GM23248 (cell line): ENCODE results near the gene DYSF.

Source experiments
- EZH2 ChIP-seq: fragments of 200-600 bp; sonication (generic); IDR thresholded peaks from 2 replicates; pipeline ENCODE4 v1.6.1; 2018; ENCODE audit warnings: antibody characterized with exemption, mild to moderate bottlenecking; ENCODE audit not compliant: insufficient read depth, poor library complexity, severe bottlenecking
- EZH2phosphoT487 ChIP-seq: fragments of 200-600 bp; sonication (generic); IDR thresholded peaks from 2 replicates; pipeline ENCODE4 v1.6.1; 2018; ENCODE audit warnings: antibody characterized with exemption, moderate library complexity, mild to moderate bottlenecking, low read depth; ENCODE audit not compliant: insufficient read depth

- TF ChIP-seq EZH2 (no peak), EZH2phosphoT487 (no peak)
These were observed 274.2 kb downstream of the DYSF start for GRCh38 chr2:71727562-71727961.
